RWPE1 (cell line): Measurements from ENCODE around the gene MYCBP2.
A peak's percentile ranks its signal among the peaks of the same experiment; 100 is the strongest.

ENCODE experiments used
- CTCF ChIA-PET: fragments of 350-600 bp; sonication (Branson Sonifier 250); formaldehyde crosslinking; extraction: SDS; loops from one replicate; lab custom pipeline; 2021; lab: Yijun Ruan, JAX
- POLR2A ChIA-PET: fragments of 400-600 bp; formaldehyde crosslinking; extraction: SDS; loops from one replicate; lab custom pipeline; 2020; ENCODE audit warnings: antibody characterized with exemption; ENCODE audit not compliant: low non-redundant PET; lab: Yijun Ruan, JAX
- DNase-seq: peaks from one replicate; pipeline ENCODE4 v3.0.0; 2012; ENCODE audit warnings: low spot score
- H3K27ac ChIP-seq: fragments of 450-650 bp; 2 replicates; pipeline ENCODE4 v1.5.1; 2017
- TF ChIP-seq, protein P1 (sequence below): fragments of 450-650 bp; conservative IDR thresholded peaks from 2 replicates; pipeline ENCODE4 v1.5.1; 2017; ENCODE audit warnings: low read depth, mild to moderate bottlenecking

Gene MYCBP2

DNA sequence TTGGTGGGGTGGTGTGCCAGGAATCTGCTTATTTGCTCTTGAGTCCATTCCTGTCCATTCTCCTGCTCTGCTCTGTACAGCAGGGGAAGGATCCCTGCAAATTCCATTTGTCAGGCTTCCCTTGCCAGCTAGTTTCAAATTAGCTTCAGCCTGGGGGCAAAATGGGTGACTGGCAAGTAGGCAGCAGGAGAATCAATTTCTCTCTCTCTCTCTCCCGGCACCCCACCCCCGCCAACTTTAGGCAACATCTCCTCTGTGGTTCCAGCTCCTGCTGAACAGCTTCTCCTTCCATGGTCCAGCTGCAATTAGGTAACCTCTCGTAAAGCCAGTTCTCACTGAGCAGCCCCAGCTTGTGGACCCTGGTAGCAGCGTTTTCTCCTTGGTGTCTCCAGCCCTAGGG is 6.7 kb upstream of the MYCBP2 start:
- ChIA-PET CTCF (interaction anchor here (0.6 to 0.7 kb wide), 2 partner anchors 374 to 1575 kb away, joined by 3 to 5 read pairs; no protein-coding TSS in a partner anchor), POLR2A (no interaction called here)
- no peak for DNase-seq
- TF ChIP-seq, protein P1, sequence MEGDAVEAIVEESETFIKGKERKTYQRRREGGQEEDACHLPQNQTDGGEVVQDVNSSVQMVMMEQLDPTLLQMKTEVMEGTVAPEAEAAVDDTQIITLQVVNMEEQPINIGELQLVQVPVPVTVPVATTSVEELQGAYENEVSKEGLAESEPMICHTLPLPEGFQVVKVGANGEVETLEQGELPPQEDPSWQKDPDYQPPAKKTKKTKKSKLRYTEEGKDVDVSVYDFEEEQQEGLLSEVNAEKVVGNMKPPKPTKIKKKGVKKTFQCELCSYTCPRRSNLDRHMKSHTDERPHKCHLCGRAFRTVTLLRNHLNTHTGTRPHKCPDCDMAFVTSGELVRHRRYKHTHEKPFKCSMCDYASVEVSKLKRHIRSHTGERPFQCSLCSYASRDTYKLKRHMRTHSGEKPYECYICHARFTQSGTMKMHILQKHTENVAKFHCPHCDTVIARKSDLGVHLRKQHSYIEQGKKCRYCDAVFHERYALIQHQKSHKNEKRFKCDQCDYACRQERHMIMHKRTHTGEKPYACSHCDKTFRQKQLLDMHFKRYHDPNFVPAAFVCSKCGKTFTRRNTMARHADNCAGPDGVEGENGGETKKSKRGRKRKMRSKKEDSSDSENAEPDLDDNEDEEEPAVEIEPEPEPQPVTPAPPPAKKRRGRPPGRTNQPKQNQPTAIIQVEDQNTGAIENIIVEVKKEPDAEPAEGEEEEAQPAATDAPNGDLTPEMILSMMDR = no peak
- H3K27ac ChIP-seq = no peak overlapping the region

DNA sequence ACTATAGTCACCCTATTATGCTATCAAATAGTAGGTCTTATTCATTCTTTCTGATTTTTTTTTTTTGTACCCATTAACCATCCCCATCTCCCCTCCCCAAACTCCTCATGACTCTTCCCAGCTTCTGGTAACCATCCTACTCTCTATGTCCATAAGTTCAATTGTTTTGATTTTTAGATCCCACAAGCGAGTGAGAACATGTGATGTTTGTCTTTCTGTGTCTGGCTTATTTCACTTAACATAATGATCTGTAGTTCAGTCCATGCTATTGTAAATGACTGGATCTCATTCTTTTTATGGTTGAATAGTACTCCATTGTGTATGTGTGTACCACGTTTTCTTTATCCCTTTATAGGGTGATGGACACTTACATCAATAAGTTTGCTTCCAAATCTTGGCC is 4.5 kb upstream of the MYCBP2 start:
- TF ChIP-seq, protein P1 = no peak
- DNase-seq = no peak
- POLR2A ChIA-PET = no interaction called here
- no peak overlapping the region for H3K27ac ChIP-seq
- CTCF ChIA-PET = interaction anchor here (0.7 kb wide), 1 partner anchor 29 kb away, joined by 3 read pairs; no protein-coding TSS in a partner anchor

- CTCF ChIA-PET = interaction anchor here (0.6 to 1.3 kb wide), 3 partner anchors 70 to 1289 kb away, joined by 3 to 13 read pairs (median 4); no protein-coding TSS in a partner anchor
- TF ChIP-seq, protein P1 = no peak
- peak overlapping the region; percentile 98 for H3K27ac ChIP-seq
- POLR2A ChIA-PET = no interaction called here
- no peak for DNase-seq
These were observed 3.2 kb upstream of the MYCBP2 start for GRCh38 chr13:77329911-77330584.

- peak; percentile 66 for DNase-seq
- TF ChIP-seq, protein P1 = no peak
- CTCF ChIA-PET = interaction anchor here (0.6 to 1.3 kb wide), 2 partner anchors 70 to 149 kb away, joined by 3 to 13 read pairs; no protein-coding TSS in a partner anchor
- POLR2A ChIA-PET = interaction anchor here (0.5 kb wide), 1 partner anchor 60 kb away, joined by 4 read pairs; no protein-coding TSS in a partner anchor
- peak overlapping the region; percentile 98 for H3K27ac ChIP-seq
These were observed 2.4 kb upstream of the MYCBP2 start for GRCh38 chr13:77329133-77329910.

DNA sequence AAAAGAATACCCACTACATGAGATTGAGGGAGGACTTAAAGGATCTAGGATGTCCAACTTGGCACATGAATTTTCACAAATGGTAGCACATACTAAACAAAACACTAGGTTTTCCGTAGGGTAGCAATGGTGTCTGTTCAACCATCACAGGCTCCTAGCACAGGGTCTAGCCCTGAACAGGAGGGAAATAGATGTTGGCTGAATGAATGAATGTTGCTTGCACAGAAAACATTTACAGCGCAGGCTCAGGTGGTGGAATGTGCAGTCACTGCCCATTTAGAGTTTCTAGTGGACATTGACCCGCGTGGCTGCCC is 1.9 kb upstream of the MYCBP2 start:
- ChIA-PET CTCF (no interaction called here), POLR2A (no interaction called here)
- DNase-seq = no peak
- peak overlapping the region; percentile 98 for H3K27ac ChIP-seq
- TF ChIP-seq, protein P1 = no peak

DNA sequence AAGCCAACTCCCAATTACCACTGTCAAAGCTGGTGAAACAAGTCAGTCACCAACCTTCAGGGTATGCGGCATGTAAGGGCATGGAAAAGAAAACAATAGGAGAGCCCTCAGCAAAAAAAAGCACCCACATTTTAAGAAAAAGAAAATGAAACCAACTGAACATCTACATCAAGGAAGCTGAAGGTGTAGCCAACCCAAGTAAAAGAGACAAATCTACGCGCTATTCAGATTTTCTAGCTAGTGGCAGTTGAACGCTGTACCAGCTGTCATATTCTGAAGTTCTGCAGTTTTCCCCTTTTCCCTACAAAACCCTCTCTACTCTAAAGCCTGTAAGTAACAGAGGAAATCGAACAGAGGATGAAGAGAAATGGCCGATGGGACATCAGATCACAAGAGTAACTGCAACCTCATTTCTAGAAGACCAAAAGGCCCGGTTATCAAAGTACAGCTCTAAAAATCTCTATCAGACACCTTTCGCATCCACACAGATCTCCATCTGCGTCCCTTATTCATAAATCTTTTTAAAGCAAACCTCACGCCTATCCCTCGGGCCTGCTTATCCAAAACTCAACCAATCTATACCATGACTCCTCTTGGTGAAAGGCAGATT is 1.4 kb downstream of the MYCBP2 start:
- CTCF ChIA-PET = interaction anchor here (1.1 to 1.3 kb wide), 2 partner anchors 153 to 168 kb away, joined by 3 to 5 read pairs; no protein-coding TSS in a partner anchor
- peak overlapping the region; percentile 88 for H3K27ac ChIP-seq
- peak; percentile 39 for DNase-seq
- POLR2A ChIA-PET = no interaction called here
- TF ChIP-seq, protein P1 = no peak
